Urinary bladder (tissue), 4 donors: ENCODE measurements around the gene ZNRF2. TPM values are rescaled to one million over a fixed set of nuclear protein-coding genes. Genes with fewer than 3 reads are reported as not detected.

Experiments used
- DNase-seq: peaks from one replicate; pipeline ENCODE4 v3.0.0-alpha.2; 2015; ENCODE audit errors: extremely low spot score
- H3K27ac ChIP-seq: one replicate; pipeline ENCODE4 v1.5.1; 2013; ENCODE audit warnings: low read depth, mild to moderate bottlenecking, moderate library complexity
- H3K36me3 ChIP-seq: one replicate; pipeline ENCODE4 v1.6.1; 2013; ENCODE audit warnings: mild to moderate bottlenecking, moderate library complexity; ENCODE audit not compliant: insufficient read depth
- H3K4me1 ChIP-seq: one replicate; pipeline ENCODE4 v1.6.1; 2013; ENCODE audit warnings: mild to moderate bottlenecking, moderate library complexity; ENCODE audit not compliant: insufficient read depth
- H3K4me3 ChIP-seq: one replicate; pipeline ENCODE4 v1.5.1; 2013; ENCODE audit warnings: low read depth, low read length
- WGBS: extraction: QIAGEN DNeasy Blood & Tissue Kit; methylation state at CpG from one replicate; pipeline ENCODE4 v1.1.7; 2013; 5-methylcytosine and 5-hydroxymethylcytosine counted together
- polyA plus RNA-seq: library from polyadenylated mRNA; stranded (reverse); fragments of 200-250 nt; gene quantifications from one replicate; pipeline ENCODE4 v1.2.3, GENCODE V29; 2013
- total RNA-seq: library from RNA; depleted of rRNA; stranded (reverse); fragments of >200 nt; gene quantifications from one replicate; pipeline ENCODE4 v1.2.3, GENCODE V29; 2014
- donor health status: healthy with polysubstance abuse.
- donor health status: healthy.

The ZNRF2 gene
- total and polyA plus RNA-seq, 2 donors = 5.6 to 40.0 TPM

- no peaks in the 10 kb centered on the region for H3K36me3 ChIP-seq
- no peak overlapping the region for H3K27ac ChIP-seq
- no peak for DNase-seq
- H3K4me1 ChIP-seq = no peaks in the 10 kb centered on the region
- H3K4me3 ChIP-seq = no peak overlapping the region
- 91% methylated on average over 5 of the region's 5 CpGs for WGBS
Measured at GRCh38 chr7:30352169-30352568, 67.8 kb downstream of the ZNRF2 start.

- H3K4me3 ChIP-seq = no peak overlapping the region
- H3K36me3 ChIP-seq = no peaks in the 10 kb centered on the region
- H3K4me1 ChIP-seq = no peaks in the 10 kb centered on the region
- WGBS = 96% methylated on average over 3 of the region's 3 CpGs
- no peak overlapping the region for H3K27ac ChIP-seq
- no peak for DNase-seq
Measured at GRCh38 chr7:30353532-30353931, 69.1 kb downstream of the ZNRF2 start.

- Histone ChIP-seq H3K36me3 (no peaks in the 10 kb centered on the region), H3K4me3 (no peak overlapping the region), H3K4me1 (no peaks in the 10 kb centered on the region), H3K27ac (no peak overlapping the region)
- no peak for DNase-seq
- WGBS = 93% methylated on average over 3 of the region's 3 CpGs
Measured at GRCh38 chr7:30353932-30354607, 69.7 kb downstream of the ZNRF2 start.

GRCh38 chr7:30354791-30355190, 70.4 kb downstream of the ZNRF2 start:
- no peak overlapping the region for H3K27ac ChIP-seq
- no peaks in the 10 kb centered on the region for H3K36me3 ChIP-seq
- no peak for DNase-seq
- no peaks in the 10 kb centered on the region for H3K4me1 ChIP-seq
- no peak overlapping the region for H3K4me3 ChIP-seq

DNA sequence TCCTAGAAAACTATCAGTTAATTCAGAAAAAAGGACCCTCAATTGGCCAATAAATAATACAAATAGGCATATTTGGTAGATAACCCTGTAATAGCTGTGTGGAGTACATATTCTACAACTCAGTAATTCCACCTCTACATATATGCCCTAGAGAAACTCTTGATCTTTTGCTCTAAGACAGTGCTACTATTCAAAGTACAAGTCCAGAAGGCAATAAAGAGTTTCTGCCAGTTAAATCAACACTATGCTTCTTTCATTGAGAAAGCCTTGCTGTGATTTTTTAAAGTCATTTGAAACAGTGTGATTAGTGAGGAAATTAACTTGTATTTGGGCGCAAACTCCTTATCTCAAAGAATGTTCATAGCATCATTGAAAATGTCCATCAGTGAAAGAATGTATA, 75.6 kb downstream of the ZNRF2 start:
- no peaks in the 10 kb centered on the region for H3K4me1 ChIP-seq
- no peak for DNase-seq
- WGBS = 97% methylated on average over 1 of the region's 1 CpG
- no peaks in the 10 kb centered on the region for H3K36me3 ChIP-seq
- H3K4me3 ChIP-seq = no peak overlapping the region
- H3K27ac ChIP-seq = no peak overlapping the region

DNA sequence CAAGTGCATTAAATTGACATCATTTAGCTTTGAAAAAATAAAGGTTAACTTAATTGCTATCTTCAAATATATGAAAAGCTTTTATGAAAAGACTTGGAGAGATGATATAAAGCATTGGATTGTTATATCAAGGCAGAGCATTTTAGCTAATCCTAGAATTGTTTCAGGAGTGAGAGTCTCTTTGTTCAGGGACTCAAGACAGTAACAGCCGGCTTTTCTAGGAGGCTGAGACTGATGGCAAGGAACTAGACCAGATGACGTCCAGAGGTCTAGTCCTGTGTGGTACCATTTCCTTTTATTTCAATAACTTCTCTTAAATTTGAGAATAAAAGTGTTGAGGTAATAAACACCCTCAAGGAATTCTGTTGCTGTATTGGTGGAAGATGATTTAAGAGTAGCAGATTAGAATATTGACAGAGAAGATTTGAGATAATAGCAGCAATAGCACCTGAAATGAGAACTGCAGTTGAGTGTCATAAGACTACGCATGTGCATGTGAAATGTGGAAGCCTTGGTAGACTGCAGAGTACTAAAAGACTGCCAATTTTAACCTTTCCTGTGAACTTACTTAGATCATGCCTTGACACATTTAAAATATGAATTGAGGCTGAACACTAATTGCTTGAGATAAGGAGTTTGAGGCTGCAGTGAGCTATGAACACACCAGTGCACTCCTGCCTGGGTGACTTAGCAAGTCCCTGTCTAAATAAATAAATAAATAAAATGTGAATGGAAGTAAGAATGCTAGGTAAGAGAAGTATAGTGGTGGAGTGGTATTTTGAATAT, 79.6 kb downstream of the ZNRF2 start:
- no peaks in the 10 kb centered on the region for H3K36me3 ChIP-seq
- 88% methylated on average over 3 of the region's 3 CpGs for WGBS
- no peaks in the 10 kb centered on the region for H3K4me1 ChIP-seq
- H3K4me3 ChIP-seq = no peak overlapping the region
- no peak for DNase-seq
- H3K27ac ChIP-seq = no peak overlapping the region

DNA sequence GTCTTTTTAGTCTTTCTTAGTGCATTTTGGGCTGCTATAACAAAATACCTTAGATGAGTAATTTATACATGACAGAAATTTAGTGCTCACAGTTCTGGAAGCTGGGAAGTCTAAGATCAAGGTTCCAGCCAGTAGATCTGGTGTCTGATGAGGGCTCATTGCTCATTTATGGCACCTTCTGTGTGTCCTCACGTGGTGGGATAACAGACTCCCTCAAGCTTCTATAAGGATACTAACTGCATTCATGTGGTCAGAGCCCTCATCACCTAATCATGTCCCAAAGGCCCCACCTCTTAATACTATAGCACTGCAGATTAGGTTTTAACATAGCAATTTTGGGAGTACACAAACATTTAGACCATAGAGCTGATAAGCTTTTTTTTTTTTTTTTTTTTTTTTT, 80.4 kb downstream of the ZNRF2 start:
- Histone ChIP-seq H3K36me3 (no peaks in the 10 kb centered on the region), H3K27ac (no peak overlapping the region), H3K4me3 (no peak overlapping the region), H3K4me1 (no peaks in the 10 kb centered on the region)
- 97% methylated on average over 1 of the region's 1 CpG for WGBS
- DNase-seq = no peak

DNA sequence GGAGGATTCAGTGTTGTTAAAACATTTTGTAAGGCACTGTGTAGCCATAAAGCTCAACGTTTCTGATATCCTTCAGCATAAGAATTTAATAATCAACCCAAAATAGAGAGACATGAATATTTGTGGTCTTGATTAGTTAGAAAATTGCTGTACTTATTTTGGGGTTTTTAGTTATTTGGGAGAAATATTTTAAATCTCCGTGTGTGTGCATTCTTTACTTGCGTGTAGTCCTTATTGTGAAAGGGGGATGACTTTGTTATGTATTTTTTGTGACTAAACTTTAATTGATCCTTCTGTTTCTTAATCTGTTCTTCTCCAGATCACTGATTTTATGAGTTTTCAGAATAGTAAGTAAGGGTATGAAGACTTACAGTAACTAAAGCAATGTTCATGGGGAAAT, 81.2 kb downstream of the ZNRF2 start:
- H3K4me1 ChIP-seq = no peaks in the 10 kb centered on the region
- DNase-seq = no peak
- no peak overlapping the region for H3K27ac ChIP-seq
- 87% methylated on average over 3 of the region's 3 CpGs for WGBS
- H3K4me3 ChIP-seq = no peak overlapping the region
- no peaks in the 10 kb centered on the region for H3K36me3 ChIP-seq

DNA sequence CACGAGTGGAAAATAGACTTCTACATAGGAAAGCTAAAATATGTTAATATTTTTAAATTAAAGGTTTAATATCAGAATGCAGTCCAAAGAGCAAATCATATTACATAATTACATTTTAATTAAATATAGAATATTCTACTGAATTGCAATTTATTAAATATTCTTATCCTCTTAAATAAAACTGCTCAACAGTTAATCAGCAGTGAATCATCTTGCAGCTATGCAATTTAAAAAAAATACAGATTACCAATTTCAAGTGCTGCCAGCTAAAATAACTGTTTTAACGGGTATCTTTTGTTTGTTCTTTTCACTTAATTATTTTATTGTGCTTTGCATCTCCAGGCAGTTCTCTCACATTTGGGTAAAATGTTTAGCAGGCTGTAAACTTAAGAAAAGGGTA, 82.2 kb downstream of the ZNRF2 start:
- 71% methylated on average over 2 of the region's 2 CpGs for WGBS
- H3K4me1 ChIP-seq = no peaks in the 10 kb centered on the region
- no peaks in the 10 kb centered on the region for H3K36me3 ChIP-seq
- H3K4me3 ChIP-seq = no peak overlapping the region
- no peak overlapping the region for H3K27ac ChIP-seq
- DNase-seq = no peak

- Histone ChIP-seq H3K27ac (no peak overlapping the region), H3K4me3 (no peak overlapping the region), H3K4me1 (no peaks in the 10 kb centered on the region), H3K36me3 (no peaks in the 10 kb centered on the region)
- DNase-seq = no peak
- 54% methylated on average over 2 of the region's 2 CpGs for WGBS
Measured at GRCh38 chr7:30367561-30367960, 83.2 kb downstream of the ZNRF2 start.

DNA sequence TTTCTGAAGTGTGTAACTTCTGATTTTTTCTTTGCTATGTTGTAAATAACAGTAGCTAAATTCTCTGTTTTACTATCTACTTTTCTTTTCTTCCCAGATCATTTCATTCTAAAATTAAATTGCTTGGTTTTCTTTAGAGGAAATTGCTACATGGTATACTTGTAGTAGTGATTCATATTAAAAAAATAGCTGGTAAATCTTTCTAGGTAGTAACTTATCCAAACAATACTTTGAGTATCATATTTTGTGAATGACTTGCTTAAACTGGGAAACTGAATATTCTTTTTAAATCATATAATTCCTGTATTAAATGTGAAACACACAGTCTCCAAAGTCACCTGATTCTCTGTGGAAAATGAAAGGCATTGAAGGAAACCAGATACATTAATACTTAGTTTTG, 85.5 kb downstream of the ZNRF2 start:
- Histone ChIP-seq H3K36me3 (no peaks in the 10 kb centered on the region), H3K4me1 (no peaks in the 10 kb centered on the region), H3K27ac (no peak overlapping the region), H3K4me3 (no peak overlapping the region)
- no peak for DNase-seq

- Histone ChIP-seq H3K4me3 (no peak overlapping the region), H3K36me3 (no peaks in the 10 kb centered on the region), H3K4me1 (no peaks in the 10 kb centered on the region), H3K27ac (no peak overlapping the region)
- 97% methylated on average over 5 of the region's 5 CpGs for WGBS
- no peak for DNase-seq
Measured at GRCh38 chr7:30371321-30371720, 86.9 kb downstream of the ZNRF2 start.

DNA sequence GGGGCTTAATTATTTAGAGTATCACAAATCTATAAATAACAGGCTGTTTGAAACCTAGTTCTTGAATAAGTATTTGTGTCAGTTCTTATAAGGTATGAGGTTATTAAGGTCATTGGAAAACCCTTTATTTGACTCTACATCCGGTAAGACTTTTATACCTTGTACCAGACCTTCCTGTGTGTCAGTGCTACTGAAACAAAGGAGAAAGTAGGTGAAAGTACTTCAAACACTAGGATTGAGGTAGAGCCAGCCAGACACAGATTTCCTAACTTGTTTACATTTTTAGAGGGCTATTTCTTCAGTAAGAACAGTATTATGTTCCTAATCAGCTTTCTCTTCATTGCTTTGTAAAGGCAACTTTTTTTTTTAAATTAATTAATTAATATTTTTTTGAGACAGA, 93.9 kb downstream of the ZNRF2 start:
- Histone ChIP-seq H3K4me1 (no peaks in the 10 kb centered on the region), H3K27ac (no peak overlapping the region), H3K4me3 (no peak overlapping the region), H3K36me3 (no peaks in the 10 kb centered on the region)
- DNase-seq = no peak
- WGBS = 71% methylated on average over 1 of the region's 1 CpG

DNA sequence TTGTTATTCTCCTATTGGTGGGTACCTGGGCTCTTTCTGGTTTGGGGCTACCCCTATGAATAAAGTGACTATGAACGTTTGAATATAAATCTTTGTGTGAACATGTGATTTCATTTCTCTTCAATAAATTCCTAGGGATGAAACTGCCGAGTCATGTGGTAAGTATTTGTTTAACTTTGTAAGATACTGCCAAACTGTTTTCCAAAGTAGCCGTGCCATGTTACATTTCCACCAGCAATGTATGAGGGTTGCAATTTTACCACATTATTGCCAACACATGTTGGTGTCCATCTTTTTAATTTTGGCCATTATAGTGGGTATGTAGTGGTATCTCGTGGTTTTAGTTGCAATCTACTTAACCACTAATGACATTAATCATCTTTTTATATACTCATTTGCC, 94.7 kb downstream of the ZNRF2 start:
- no peak for DNase-seq
- WGBS = 45% methylated on average over 4 of the region's 4 CpGs
- no peaks in the 10 kb centered on the region for H3K36me3 ChIP-seq

More for the DNA sequence above, 94.7 kb downstream of the ZNRF2 start:
- Histone ChIP-seq H3K4me1 (no peaks in the 10 kb centered on the region), H3K4me3 (no peak overlapping the region), H3K27ac (no peak overlapping the region)
